Measurements from ENCODE around the gene GLB1L. TPM values are rescaled to one million over a fixed set of nuclear protein-coding genes. Genes with fewer than 3 reads are reported as not detected.

The GLB1L gene
- total RNA-seq (2014; rRNA removed; shearing (Covaris generic)) (13.4 and 13.5 TPM in 2 replicates), polyA plus RNA-seq (2016; fragmentation: Nextera tagmentation; extraction: Ambion mirVana) (3.4 and 3.8 TPM in 2 replicates)

DNA sequence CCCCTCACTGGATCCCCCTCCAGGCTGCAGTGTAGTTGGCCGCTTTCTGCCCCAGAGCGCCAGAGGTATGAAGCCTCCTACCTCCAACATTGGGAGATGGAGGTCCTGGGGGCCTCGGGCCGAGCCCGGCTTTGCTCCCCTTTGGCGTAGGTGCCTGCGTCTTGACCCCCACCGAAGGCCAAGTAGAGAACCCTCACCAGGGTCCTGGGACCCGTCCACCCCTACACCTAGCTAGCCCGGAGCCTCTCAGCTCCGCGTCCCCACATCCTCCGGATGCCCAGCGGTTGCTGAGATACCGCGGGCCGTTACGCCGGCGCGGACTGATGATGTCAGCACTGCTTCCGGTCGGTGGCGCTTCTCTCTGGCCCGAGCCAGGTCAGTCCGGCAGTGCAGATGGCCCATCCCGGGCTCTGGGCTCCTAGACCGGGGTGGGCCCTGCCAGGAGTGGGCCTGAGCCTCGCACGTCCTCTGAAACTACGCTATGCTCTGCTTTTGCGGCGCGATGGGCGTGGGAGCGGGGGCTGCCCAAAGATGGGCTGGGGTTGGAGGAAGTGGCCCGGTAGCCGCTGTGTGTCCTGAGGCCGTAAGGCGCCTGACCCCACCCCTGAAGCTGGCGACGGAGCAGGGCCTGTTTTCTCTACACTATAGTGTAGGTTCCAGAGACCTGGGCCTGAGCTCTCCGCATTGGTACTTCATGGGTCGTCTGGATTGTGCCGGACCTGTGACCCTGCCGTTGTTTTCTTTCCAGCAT lies at the start of gene GLB1L, which contains the start of gene STK16:
GLB1L (minus strand) TSS at position 297 of the 751 bp plus-strand sequence. CDS start 1,871 bp downstream, outside the sequence.
STK16 (plus strand) TSS at position 332 of the 751 bp plus-strand sequence. CDS start 521 bp downstream, outside the sequence.
- TF ChIP-seq EZH2 (IDR thresholded peaks at IDR 0.05; ENCODE audit: insufficient read depth, poor library complexity, severe bottlenecking) (no peak), EZH2phosphoT487 (IDR thresholded peaks at IDR 0.05; ENCODE audit: insufficient read depth, low read depth) (no peak)
- H3K4me1 ChIP-seq (ENCODE audit: insufficient read depth) = peaks cover 33% of the 10 kb centered on the region
- H4K20me1 ChIP-seq (ENCODE audit: insufficient read depth) = no peaks in the 10 kb centered on the region
- no peaks in the 10 kb centered on the region for H3K9me2 ChIP-seq (ENCODE audit: insufficient read depth)
- H3K4me2 ChIP-seq (ENCODE audit: unreplicated experiment) = peak within 1 kb of the TSS; percentile 94
- H3K36me3 ChIP-seq (ENCODE audit: low read depth) = no peaks in the 10 kb centered on the region
- H3K4me3 ChIP-seq = peak within 1 kb of the TSS; percentile 91
- in situ Hi-C loops (cut with MboI) = no loop called here
- DNase-seq = peak; percentile 95
- 1 to 2% methylated on average over 39 to 46 of the region's 46 CpGs for WGBS, 2 experiments (ENCODE audit: low coverage in 1 of 2, low lambda C conversion rate in 2 of 2, missing lambda C conversion rate in 2 of 2)
- no peaks in the 10 kb centered on the region for H3K9me3 ChIP-seq (ENCODE audit: low read depth)
- H3K27ac ChIP-seq = peak within 1 kb of the TSS; percentile 86
- peak within 1 kb of the TSS; percentile 98 for H3K9ac ChIP-seq
- H3K79me2 ChIP-seq (ENCODE audit: insufficient read depth) = peaks cover 34% of the 10 kb centered on the region
- peaks cover 32% of the 10 kb centered on the region for H3F3A ChIP-seq (ENCODE audit: insufficient read depth)
- no peaks in the 10 kb centered on the region for H3K27me3 ChIP-seq (replicated peaks; ENCODE audit: insufficient read depth)
- H2AFZ ChIP-seq = peak within 1 kb of the TSS; percentile 89

DNA sequence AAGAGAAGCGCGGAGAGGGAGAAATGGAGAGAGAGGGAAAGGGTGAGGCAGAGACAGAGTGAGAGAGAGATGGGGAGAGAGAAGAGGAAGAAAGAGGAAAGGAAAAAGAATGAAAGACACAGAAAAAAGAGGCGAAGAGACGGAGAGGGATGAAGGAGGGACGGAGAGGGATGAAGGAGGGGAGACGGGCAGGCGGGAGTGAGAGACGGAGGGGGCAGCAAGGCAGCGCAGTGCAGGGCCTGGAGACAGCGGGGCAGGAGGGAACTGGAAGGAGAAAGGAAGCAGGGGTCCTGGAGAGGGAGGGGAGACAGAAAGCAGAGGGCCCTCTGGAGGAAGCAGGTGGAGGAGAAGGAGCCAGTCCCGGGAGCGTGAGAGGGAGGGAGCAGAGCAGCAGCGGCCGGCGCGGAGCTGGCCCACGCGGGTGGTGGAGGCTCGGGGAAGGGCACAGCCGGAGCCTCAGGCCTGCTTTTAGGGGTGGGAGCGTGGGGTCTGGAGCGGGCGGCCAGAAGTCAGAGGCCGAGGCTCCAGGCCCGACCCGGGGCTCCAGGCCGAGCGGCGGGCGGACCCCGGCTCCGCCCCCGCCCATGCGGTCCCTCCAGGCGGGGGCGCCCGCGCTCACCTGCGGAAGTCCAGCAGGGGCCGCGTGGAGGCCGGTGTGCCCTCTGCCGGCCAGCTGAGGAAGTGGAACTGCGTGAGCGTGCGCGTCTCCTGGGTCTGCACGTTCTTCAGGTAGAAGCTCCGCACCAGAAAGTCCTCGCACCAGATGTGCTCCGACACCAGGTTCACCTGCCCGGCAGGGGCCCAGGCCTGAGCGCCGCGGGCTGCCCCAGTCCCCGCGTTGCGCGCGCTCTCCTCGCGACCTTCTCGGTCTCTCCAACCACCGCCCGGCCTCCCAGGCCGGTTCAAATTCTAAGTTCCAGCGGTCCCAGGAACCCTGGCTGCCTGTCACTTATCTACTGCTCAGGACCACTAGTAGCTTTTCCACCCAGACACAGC lies 49.4 kb upstream of the GLB1L start:
- WGBS, 2 experiments (ENCODE audit: low coverage in 1 of 2, low lambda C conversion rate in 2 of 2, missing lambda C conversion rate in 2 of 2) = 14 to 17% methylated on average over 43 to 47 of the region's 67 CpGs

DNA sequence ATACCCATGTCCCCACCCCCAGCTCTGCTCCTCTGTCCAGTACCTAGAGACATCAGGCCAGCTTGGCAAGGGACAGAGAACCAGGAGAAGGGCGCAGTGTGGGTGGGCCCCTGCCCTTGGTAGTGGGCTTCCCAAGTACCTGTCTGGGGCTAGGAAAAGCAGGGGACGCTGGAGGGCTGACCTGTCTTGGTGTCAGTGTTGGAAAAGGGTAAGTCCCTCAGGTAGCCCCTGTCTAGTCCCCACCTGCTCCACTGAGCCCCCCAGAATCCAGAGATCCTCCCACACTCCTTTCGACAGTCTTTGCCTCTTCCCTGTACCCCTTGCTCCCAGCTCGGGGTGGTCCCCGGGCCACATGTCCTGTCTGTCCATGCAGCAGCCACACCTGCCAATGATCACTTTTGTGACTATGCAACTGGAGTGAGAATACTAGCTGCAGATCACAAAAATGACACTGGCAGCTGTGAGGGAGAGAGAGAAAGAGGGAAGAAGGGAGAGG lies 48.5 kb upstream of the GLB1L start:
- H3K9me3 ChIP-seq (ENCODE audit: low read depth) = no peaks in the 10 kb centered on the region
- no peak overlapping the region for H3K27ac ChIP-seq
- H3K4me2 ChIP-seq (ENCODE audit: unreplicated experiment) = no peak overlapping the region
- H3K4me1 ChIP-seq (ENCODE audit: insufficient read depth) = peaks cover 12% of the 10 kb centered on the region
- no peak overlapping the region for H3K4me3 ChIP-seq
- in situ Hi-C loops (cut with MboI) = no loop called here
- no peak for TF ChIP-seq EZH2phosphoT487 (IDR thresholded peaks at IDR 0.05; ENCODE audit: insufficient read depth, low read depth)
- no peak for TF ChIP-seq EZH2 (IDR thresholded peaks at IDR 0.05; ENCODE audit: insufficient read depth, poor library complexity, severe bottlenecking)
- no peaks in the 10 kb centered on the region for H3K36me3 ChIP-seq (ENCODE audit: low read depth)
- no peaks in the 10 kb centered on the region for H3K27me3 ChIP-seq (replicated peaks; ENCODE audit: insufficient read depth)
- no peak overlapping the region for H3K9ac ChIP-seq
- WGBS, 2 experiments (ENCODE audit: low coverage in 1 of 2, low lambda C conversion rate in 2 of 2, missing lambda C conversion rate in 2 of 2) = 87 to 90% methylated on average over 5 of the region's 5 CpGs
- H3F3A ChIP-seq (ENCODE audit: insufficient read depth) = peaks cover 6% of the 10 kb centered on the region
- no peak for DNase-seq
- no peaks in the 10 kb centered on the region for H4K20me1 ChIP-seq (ENCODE audit: insufficient read depth)
- H3K79me2 ChIP-seq (ENCODE audit: insufficient read depth) = no peaks in the 10 kb centered on the region
- peak overlapping the region; percentile 89; the same call in 1 of the 2 replicates for H2AFZ ChIP-seq
- H3K9me2 ChIP-seq (ENCODE audit: insufficient read depth) = no peaks in the 10 kb centered on the region

More for the DNA sequence above, 49.4 kb upstream of the GLB1L start:
- Histone ChIP-seq H3K4me2 (ENCODE audit: unreplicated experiment) (peak overlapping the region; percentile 76), H4K20me1 (ENCODE audit: insufficient read depth) (no peaks in the 10 kb centered on the region), H3K4me1 (ENCODE audit: insufficient read depth) (0 out of 2 replicates have a peak, but pooled peaks cover 3% of the 10 kb centered on the region), H3K4me3 (peak overlapping the region; percentile 71), H3K9me3 (ENCODE audit: low read depth) (no peaks in the 10 kb centered on the region), H3K27ac (no peak overlapping the region), H3K9ac (peak overlapping the region; percentile 64), H3F3A (ENCODE audit: insufficient read depth) (no peaks in the 10 kb centered on the region), H2AFZ (peak overlapping the region; percentile 89), H3K9me2 (ENCODE audit: insufficient read depth) (no peaks in the 10 kb centered on the region), H3K27me3 (replicated peaks; ENCODE audit: insufficient read depth) (no peaks in the 10 kb centered on the region), H3K79me2 (ENCODE audit: insufficient read depth) (no peaks in the 10 kb centered on the region), H3K36me3 (ENCODE audit: low read depth) (no peaks in the 10 kb centered on the region)
- peak; percentile 87 for DNase-seq
- in situ Hi-C loops (cut with MboI) = no loop called here
- TF ChIP-seq EZH2 (IDR thresholded peaks at IDR 0.05; ENCODE audit: insufficient read depth, poor library complexity, severe bottlenecking) (no peak), EZH2phosphoT487 (IDR thresholded peaks at IDR 0.05; ENCODE audit: insufficient read depth, low read depth) (no peak)

DNA sequence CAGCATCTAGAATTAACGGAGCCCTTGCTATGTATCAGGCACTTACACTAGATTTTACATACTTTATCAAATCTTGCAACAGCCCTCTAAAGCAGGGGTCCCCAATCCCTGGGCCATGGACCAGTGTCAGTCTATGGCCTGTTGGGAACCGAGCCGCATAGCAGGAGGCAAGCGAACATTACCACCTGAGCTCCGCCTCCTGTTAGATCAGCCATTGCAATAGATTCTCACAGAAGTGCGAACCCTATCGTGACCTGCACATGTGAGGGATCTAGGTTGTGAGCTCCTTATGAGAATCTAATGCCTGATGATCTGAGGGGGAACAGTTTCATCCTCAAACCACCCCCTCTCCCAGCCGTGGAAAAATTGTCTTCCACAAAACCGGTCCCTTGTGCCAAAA lies 47.4 kb upstream of the GLB1L start:
- Histone ChIP-seq H3K27ac (no peak overlapping the region), H3K79me2 (ENCODE audit: insufficient read depth) (no peaks in the 10 kb centered on the region), H3K36me3 (ENCODE audit: low read depth) (no peaks in the 10 kb centered on the region), H3F3A (ENCODE audit: insufficient read depth) (peaks cover 8% of the 10 kb centered on the region), H4K20me1 (ENCODE audit: insufficient read depth) (no peaks in the 10 kb centered on the region), H3K4me3 (no peak overlapping the region), H3K27me3 (replicated peaks; ENCODE audit: insufficient read depth) (no peaks in the 10 kb centered on the region), H3K4me2 (ENCODE audit: unreplicated experiment) (no peak overlapping the region), H2AFZ (no peak overlapping the region), H3K4me1 (ENCODE audit: insufficient read depth) (peaks cover 12% of the 10 kb centered on the region), H3K9ac (no peak overlapping the region), H3K9me3 (ENCODE audit: low read depth) (no peaks in the 10 kb centered on the region), H3K9me2 (ENCODE audit: insufficient read depth) (no peaks in the 10 kb centered on the region)
- TF ChIP-seq EZH2phosphoT487 (IDR thresholded peaks at IDR 0.05; ENCODE audit: insufficient read depth, low read depth) = no peak
- no peak for TF ChIP-seq EZH2 (IDR thresholded peaks at IDR 0.05; ENCODE audit: insufficient read depth, poor library complexity, severe bottlenecking)
- in situ Hi-C loops (cut with MboI) = no loop called here
- DNase-seq = no peak
- 86 to 87% methylated on average over 9 of the region's 9 CpGs for WGBS, 2 experiments (ENCODE audit: low coverage in 1 of 2, low lambda C conversion rate in 2 of 2, missing lambda C conversion rate in 2 of 2)
